Astrocyte (in vitro differentiated cells and primary cell): ENCODE results near the gene NOTCH2.

Experiments
- CTCF ChIP-seq: IDR thresholded peaks from 2 replicates; pipeline ENCODE4 v1.5.1; 2011; ENCODE audit warnings: low read depth, mild to moderate bottlenecking, inconsistent platforms, low read length, moderate library complexity; ENCODE audit not compliant: insufficient read depth
- EZH2 ChIP-seq: IDR thresholded peaks from 2 replicates; pipeline ENCODE4 v1.6.1; 2012; ENCODE audit warnings: mild to moderate bottlenecking, low read length, inconsistent platforms; ENCODE audit not compliant: insufficient read depth

- TF ChIP-seq CTCF (no peak), EZH2 (no peak)
These were observed 134.1 kb downstream of the NOTCH2 start for GRCh38 chr1:119935373-119935772.
